NCI-H128 (cell line): ENCODE data around the gene HLA-E.

Experiments
- DNase-seq: peaks from one replicate; lab custom pipeline; 2025; ENCODE audit not compliant: unreplicated experiment; lab: John Stamatoyannopoulos, UW

Gene HLA-E

GRCh38 chr6:30533460-30534294 is 44.4 kb downstream of the HLA-E start:
- DNase-seq, result no peak

GRCh38 chr6:30537931-30538330 is 48.6 kb downstream of the HLA-E start:
- no peak for DNase-seq

GRCh38 chr6:30541515-30542403 is 52.5 kb downstream of the HLA-E start:
- DNase-seq, result peak; percentile 36

- DNase-seq, result no peak
Observed at GRCh38 chr6:30542404-30542725, 53.1 kb downstream of the HLA-E start.

GRCh38 chr6:30542915-30543314 is 53.6 kb downstream of the HLA-E start:
- no peak for DNase-seq
